GM12878 (cell line): Measurements from ENCODE around the gene VCAN. TPM values are rescaled to one million over a fixed set of nuclear protein-coding genes. Genes with fewer than 3 reads are reported as not detected.

Source experiments
- ATAC-seq: fragments of 200-7000 bp; cut with Tn5 transposase; 3 replicates; pipeline ENCODE4 v1.9.1; 2020; ENCODE audit warnings: mild to moderate bottlenecking, moderate library complexity
- BruUV-seq: library from RNA; stranded (reverse); fragments of 400-500 nt; replicated peaks from 2 replicates; lab custom pipeline; 2021; lab: Mats Ljungman, UMichigan
- CTCF ChIA-PET: fragments of 300-600 bp; sonication (Branson Sonifier 250); formaldehyde crosslinking; extraction: SDS; loops from one replicate; lab custom pipeline; 2021; ENCODE audit warnings: inconsistent platforms; lab: Yijun Ruan, JAX
- POLR2A ChIA-PET: fragments of 350-600 bp; formaldehyde crosslinking; extraction: SDS; loops from one replicate; lab custom pipeline; 2021; ENCODE audit warnings: inconsistent platforms; lab: Charles Lee
- RAD21 ChIA-PET: fragments of 300-600 bp; sonication (Branson Sonifier 250); formaldehyde crosslinking; loops from one replicate; lab custom pipeline; 2023; ENCODE audit warnings: antibody characterized with exemption; ENCODE audit not compliant: unreplicated experiment; lab: Charles Lee
- SMC1A ChIA-PET: fragments of 300-600 bp; sonication (Branson Sonifier 250); formaldehyde crosslinking; loops from one replicate; lab custom pipeline; 2023; ENCODE audit not compliant: unreplicated experiment, uncharacterized antibody; lab: Charles Lee
- DNase-seq: peaks from one replicate; pipeline ENCODE4 v3.0.0-alpha.2; 2011; ENCODE audit warnings: low read depth, low spot score
- FAIRE-seq: peaks from 3 replicates; lab custom pipeline; 2011; peaks lifted over from hg19 to GRCh38; lab: Jason Lieb, UNC
- H2AFZ ChIP-seq: 2 replicates; pipeline ENCODE4 v1.6.0; 2011; ENCODE audit warnings: low read depth, low read length, control low read depth; ENCODE audit not compliant: control insufficient read depth
- H3K27ac ChIP-seq: 2 replicates; pipeline ENCODE4 v1.5.1; 2011; ENCODE audit warnings: control low read depth; ENCODE audit not compliant: control insufficient read depth, insufficient read depth
- H3K27me3 ChIP-seq, 2 experiments: replicated peaks in 1 of 2; 2 replicates each; pipeline versions ENCODE4 v1.6.0 to v1.6.1; 2011; ENCODE audit warnings: low read length in 1 of 2; ENCODE audit not compliant: control insufficient read depth in 2 of 2, insufficient read depth in 2 of 2
- H3K36me3 ChIP-seq, 2 experiments: 2 replicates each; pipeline ENCODE4 v1.5.1; 2011; ENCODE audit warnings: low read length in 1 of 2; ENCODE audit not compliant: control insufficient read depth in 2 of 2, insufficient read depth in 2 of 2
- H3K4me1 ChIP-seq: 2 replicates; pipeline ENCODE4 v1.6.1; 2011; ENCODE audit warnings: mild to moderate bottlenecking, low read length, moderate library complexity, mixed read lengths; ENCODE audit not compliant: control insufficient read depth, insufficient read depth
- H3K4me2 ChIP-seq: 2 replicates; pipeline ENCODE4 v1.6.0; 2011; ENCODE audit warnings: control low read depth; ENCODE audit not compliant: control insufficient read depth, insufficient read depth
- H3K4me3 ChIP-seq: fragments of 200-600 bp; sonication (generic); 2 replicates; pipeline ENCODE4 v1.5.1; 2016
- H3K79me2 ChIP-seq: 2 replicates; pipeline ENCODE4 v1.6.0; 2011; ENCODE audit warnings: low read length; ENCODE audit not compliant: control insufficient read depth, insufficient read depth
- H3K9ac ChIP-seq: 2 replicates; pipeline ENCODE4 v1.8.0; 2011; ENCODE audit warnings: low read length, control low read depth, mixed read lengths; ENCODE audit not compliant: control insufficient read depth, insufficient read depth
- H3K9me3 ChIP-seq: replicated peaks from 3 replicates; pipeline ENCODE4 v1.5.1; 2011; ENCODE audit warnings: mild to moderate bottlenecking, low read length; ENCODE audit not compliant: control insufficient read depth, insufficient read depth
- H4K20me1 ChIP-seq: 2 replicates; pipeline ENCODE4 v1.6.0; 2011; ENCODE audit not compliant: control insufficient read depth, insufficient read depth
- MTA3 ChIP-seq: IDR thresholded peaks from 2 replicates; pipeline ENCODE4 v1.6.1; 2012; ENCODE audit warnings: low read length, inconsistent platforms, borderline replicate concordance
- NBN ChIP-seq: fragments of 450-650 bp; IDR thresholded peaks from 2 replicates; pipeline ENCODE4 v1.6.1; 2016
- NFYB ChIP-seq: IDR thresholded peaks from 2 replicates; pipeline ENCODE4 v1.6.1; 2011; ENCODE audit warnings: low read depth, mild to moderate bottlenecking, low read length, improper control_type of control experiment, moderate library complexity; ENCODE audit not compliant: insufficient read depth
- RAD21 ChIP-seq: IDR thresholded peaks from 2 replicates; pipeline ENCODE4 v1.6.1; 2011; ENCODE audit warnings: mild to moderate bottlenecking, low read depth, low read length, moderate library complexity; ENCODE audit not compliant: insufficient read depth
- RAD51 ChIP-seq: fragments of 450-650 bp; IDR thresholded peaks from 2 replicates; pipeline ENCODE4 v1.6.1; 2016; ENCODE audit warnings: moderate library complexity, mild to moderate bottlenecking, inconsistent platforms
- RCOR1 ChIP-seq: conservative IDR thresholded peaks from 2 replicates; pipeline ENCODE4 v1.6.1; 2012; ENCODE audit warnings: low read depth, low read length, improper control_type of control experiment
- SREBF2 ChIP-seq: IDR thresholded peaks from 2 replicates; pipeline ENCODE4 v1.6.1; 2012; ENCODE audit warnings: mild to moderate bottlenecking, low read length
- TARDBP ChIP-seq: IDR thresholded peaks from 2 replicates; pipeline ENCODE4 v1.6.1; 2016; ENCODE audit warnings: borderline replicate concordance
- YBX1 ChIP-seq: fragments of 450-650 bp; IDR thresholded peaks from 2 replicates; pipeline ENCODE4 v1.6.1; 2016; ENCODE audit warnings: antibody characterized with exemption
- ZNF207 ChIP-seq: fragments of 450-650 bp; IDR thresholded peaks from 2 replicates; pipeline ENCODE4 v1.6.1; 2014; ENCODE audit warnings: antibody characterized with exemption, mild to moderate bottlenecking, borderline replicate concordance
- WGBS: methylation state at CpG from one replicate; pipeline ENCODE4 v1.1.6; 2016; ENCODE audit warnings: low lambda C conversion rate; ENCODE audit not compliant: insufficient replicate concordance, insufficient coverage; ENCODE audit errors: missing lambda C conversion rate; 5-methylcytosine and 5-hydroxymethylcytosine counted together
- in situ Hi-C: fragments of 300-500 bp; cut with MboI; formaldehyde crosslinking; loops from 9 replicates; pipeline ENCODE4 v1.14.3; 2018; ENCODE audit warnings: mixed read lengths
- intact Hi-C: fragments of 100-400 bp; cut with micrococcal nuclease; formaldehyde crosslinking; loops from one replicate; pipeline ENCODE4 v1.14.2; 2022; ENCODE audit not compliant: unreplicated experiment
- polyA plus RNA-seq, 11 experiments: library from polyadenylated mRNA; depleted of rRNA in 4 of 11; unstranded in 6 of 11; stranded (reverse) in 5 of 11; fragments of >200 nt; fragmentation: Nextera tagmentation in 4 of 11; fragmentation: Illumina TruSeq in 1 of 11; extraction: Ambion mirVana in 4 of 11; extraction: Trizol in 1 of 11; gene quantifications; 1 replicate in 1 of 11; 2 replicates in 10 of 11; pipeline versions ENCODE4 v1.2.1 to v1.2.3, GENCODE V29; 2011 to 2016; ENCODE audit warnings: inconsistent platforms in 2 of 11, missing spikeins in 2 of 11, low read depth in 1 of 11
- total RNA-seq, 4 experiments: library from RNA; depleted of rRNA in 3 of 4; stranded (reverse); fragments of >200 nt in 3 of 4; fragmentation: Illumina TruSeq in 1 of 4; extraction: Trizol in 1 of 4; gene quantifications; 2 replicates each; pipeline versions ENCODE4 v1.2.1 to v1.2.3, GENCODE V29; 2013 to 2021
- TF ChIP-seq, protein P1 (sequence below): fragments of 450-650 bp; IDR thresholded peaks from 2 replicates; pipeline ENCODE4 v1.6.1; 2014; ENCODE audit warnings: mild to moderate bottlenecking
- TF ChIP-seq, protein P2 (sequence below): fragments of 450-650 bp; formaldehyde crosslinking; IDR thresholded peaks from 2 replicates; pipeline ENCODE4 v1.4.0; 2020; ENCODE audit warnings: mild to moderate bottlenecking, moderate library complexity
- TF ChIP-seq, protein P3 (sequence below): IDR thresholded peaks from 2 replicates; pipeline ENCODE4 v1.6.1; 2011; ENCODE audit warnings: low read depth, mild to moderate bottlenecking, low read length, moderate library complexity, borderline replicate concordance; ENCODE audit errors: extremely low read depth

The VCAN gene
- total and polyA plus RNA-seq, 10 of the 15 experiments (the other 5 are each of a cell fraction or from before 2014, with no cell fraction given), result 1.2 to 15.2 (median 4.5) TPM

DNA sequence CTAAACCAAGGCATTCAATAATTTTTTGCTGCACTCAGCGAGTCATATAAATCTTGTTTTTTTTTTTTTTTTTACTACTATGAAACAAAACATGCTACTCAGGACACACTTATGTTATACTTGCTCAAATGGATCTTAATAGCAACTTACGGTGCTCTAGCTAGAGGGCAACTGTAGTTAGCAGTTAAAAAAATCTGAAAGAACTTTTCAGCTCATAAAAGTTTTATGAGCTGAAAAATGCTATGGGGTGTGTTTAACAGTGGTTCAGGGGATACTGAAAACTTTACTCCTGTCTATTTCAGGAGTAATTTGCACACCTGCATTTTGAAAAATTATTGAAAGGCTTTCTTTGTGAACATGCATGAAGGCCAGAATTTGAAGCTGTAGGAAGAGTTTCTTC lies 53.4 kb downstream of the VCAN start:
- ChIA-PET RAD21 (no interaction called here), CTCF (no interaction called here)
- no peaks in the 10 kb centered on the region for H4K20me1 ChIP-seq

More for the DNA sequence above, 53.4 kb downstream of the VCAN start:
- SMC1A ChIA-PET, result interaction anchor here (1.0 kb wide), 1 partner anchor 12 kb away, joined by 3 read pairs; no protein-coding TSS in a partner anchor
- H3K4me1 ChIP-seq, result no peaks in the 10 kb centered on the region
- H3K27me3 ChIP-seq, result 0 out of 4 replicates have a peak, but pooled peaks cover 0 to 2% of the 10 kb centered on the region in 2 experiments
- intact Hi-C loops (no loop called here), in situ Hi-C loops (no loop called here)
- no peaks in the 10 kb centered on the region for H3K9me3 ChIP-seq
- no peak for TF ChIP-seq MTA3
- TF ChIP-seq, protein P1, sequence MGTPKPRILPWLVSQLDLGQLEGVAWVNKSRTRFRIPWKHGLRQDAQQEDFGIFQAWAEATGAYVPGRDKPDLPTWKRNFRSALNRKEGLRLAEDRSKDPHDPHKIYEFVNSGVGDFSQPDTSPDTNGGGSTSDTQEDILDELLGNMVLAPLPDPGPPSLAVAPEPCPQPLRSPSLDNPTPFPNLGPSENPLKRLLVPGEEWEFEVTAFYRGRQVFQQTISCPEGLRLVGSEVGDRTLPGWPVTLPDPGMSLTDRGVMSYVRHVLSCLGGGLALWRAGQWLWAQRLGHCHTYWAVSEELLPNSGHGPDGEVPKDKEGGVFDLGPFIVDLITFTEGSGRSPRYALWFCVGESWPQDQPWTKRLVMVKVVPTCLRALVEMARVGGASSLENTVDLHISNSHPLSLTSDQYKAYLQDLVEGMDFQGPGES, result no peak
- no peak for TF ChIP-seq TARDBP
- TF ChIP-seq SREBF2, result no peak
- no peak for TF ChIP-seq RAD51
- TF ChIP-seq, protein P2, sequence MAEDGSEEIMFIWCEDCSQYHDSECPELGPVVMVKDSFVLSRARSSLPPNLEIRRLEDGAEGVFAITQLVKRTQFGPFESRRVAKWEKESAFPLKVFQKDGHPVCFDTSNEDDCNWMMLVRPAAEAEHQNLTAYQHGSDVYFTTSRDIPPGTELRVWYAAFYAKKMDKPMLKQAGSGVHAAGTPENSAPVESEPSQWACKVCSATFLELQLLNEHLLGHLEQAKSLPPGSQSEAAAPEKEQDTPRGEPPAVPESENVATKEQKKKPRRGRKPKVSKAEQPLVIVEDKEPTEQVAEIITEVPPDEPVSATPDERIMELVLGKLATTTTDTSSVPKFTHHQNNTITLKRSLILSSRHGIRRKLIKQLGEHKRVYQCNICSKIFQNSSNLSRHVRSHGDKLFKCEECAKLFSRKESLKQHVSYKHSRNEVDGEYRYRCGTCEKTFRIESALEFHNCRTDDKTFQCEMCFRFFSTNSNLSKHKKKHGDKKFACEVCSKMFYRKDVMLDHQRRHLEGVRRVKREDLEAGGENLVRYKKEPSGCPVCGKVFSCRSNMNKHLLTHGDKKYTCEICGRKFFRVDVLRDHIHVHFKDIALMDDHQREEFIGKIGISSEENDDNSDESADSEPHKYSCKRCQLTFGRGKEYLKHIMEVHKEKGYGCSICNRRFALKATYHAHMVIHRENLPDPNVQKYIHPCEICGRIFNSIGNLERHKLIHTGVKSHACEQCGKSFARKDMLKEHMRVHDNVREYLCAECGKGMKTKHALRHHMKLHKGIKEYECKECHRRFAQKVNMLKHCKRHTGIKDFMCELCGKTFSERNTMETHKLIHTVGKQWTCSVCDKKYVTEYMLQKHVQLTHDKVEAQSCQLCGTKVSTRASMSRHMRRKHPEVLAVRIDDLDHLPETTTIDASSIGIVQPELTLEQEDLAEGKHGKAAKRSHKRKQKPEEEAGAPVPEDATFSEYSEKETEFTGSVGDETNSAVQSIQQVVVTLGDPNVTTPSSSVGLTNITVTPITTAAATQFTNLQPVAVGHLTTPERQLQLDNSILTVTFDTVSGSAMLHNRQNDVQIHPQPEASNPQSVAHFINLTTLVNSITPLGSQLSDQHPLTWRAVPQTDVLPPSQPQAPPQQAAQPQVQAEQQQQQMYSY, result no peak
- no peak for TF ChIP-seq NFYB
- TF ChIP-seq ZNF207, result no peak
- no peak for TF ChIP-seq RAD21
- TF ChIP-seq, protein P3, sequence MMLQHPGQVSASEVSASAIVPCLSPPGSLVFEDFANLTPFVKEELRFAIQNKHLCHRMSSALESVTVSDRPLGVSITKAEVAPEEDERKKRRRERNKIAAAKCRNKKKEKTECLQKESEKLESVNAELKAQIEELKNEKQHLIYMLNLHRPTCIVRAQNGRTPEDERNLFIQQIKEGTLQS, result no peak
- TF ChIP-seq RCOR1, result no peak
- no peak for TF ChIP-seq NBN
- TF ChIP-seq YBX1, result no peak
- WGBS, result 26% methylated on average over 2 of the region's 2 CpGs
- no peak overlapping the region for H3K9ac ChIP-seq
- POLR2A ChIA-PET, result no interaction called here
- H3K36me3 ChIP-seq, result no peaks in the 10 kb centered on the region
- no peak for ATAC-seq
- BruUV-seq, result no TSS peak
- FAIRE-seq, result no peak
- no peak overlapping the region for H2AFZ ChIP-seq
- no peak overlapping the region for H3K4me2 ChIP-seq
- H3K27ac ChIP-seq, result no peak overlapping the region
- H3K4me3 ChIP-seq, result no peak overlapping the region
- no peak for DNase-seq
- H3K79me2 ChIP-seq, result no peaks in the 10 kb centered on the region
